C4-2B (cell line): ENCODE measurements around the gene ALOX15.

Experiments used
- CTCF ChIP-seq: fragments of 450-650 bp; conservative IDR thresholded peaks from 2 replicates; pipeline ENCODE4 v1.5.1; 2017; ENCODE audit warnings: mild to moderate bottlenecking
- ZFX ChIP-seq: fragments of 450-650 bp; IDR thresholded peaks from 2 replicates; pipeline ENCODE4 v1.6.1; 2017

GRCh38 chr17:4585638-4585994 lies 55.9 kb downstream of the ALOX15 start:
- TF ChIP-seq CTCF (no peak), ZFX (no peak)
